ENCODE measurements around the gene ROR1. TPM values are rescaled to one million over a fixed set of nuclear protein-coding genes. Genes with fewer than 3 reads are reported as not detected.

Gene ROR1
- total RNA-seq, 1 donor from 2014 or later = 0.26 TPM

DNA sequence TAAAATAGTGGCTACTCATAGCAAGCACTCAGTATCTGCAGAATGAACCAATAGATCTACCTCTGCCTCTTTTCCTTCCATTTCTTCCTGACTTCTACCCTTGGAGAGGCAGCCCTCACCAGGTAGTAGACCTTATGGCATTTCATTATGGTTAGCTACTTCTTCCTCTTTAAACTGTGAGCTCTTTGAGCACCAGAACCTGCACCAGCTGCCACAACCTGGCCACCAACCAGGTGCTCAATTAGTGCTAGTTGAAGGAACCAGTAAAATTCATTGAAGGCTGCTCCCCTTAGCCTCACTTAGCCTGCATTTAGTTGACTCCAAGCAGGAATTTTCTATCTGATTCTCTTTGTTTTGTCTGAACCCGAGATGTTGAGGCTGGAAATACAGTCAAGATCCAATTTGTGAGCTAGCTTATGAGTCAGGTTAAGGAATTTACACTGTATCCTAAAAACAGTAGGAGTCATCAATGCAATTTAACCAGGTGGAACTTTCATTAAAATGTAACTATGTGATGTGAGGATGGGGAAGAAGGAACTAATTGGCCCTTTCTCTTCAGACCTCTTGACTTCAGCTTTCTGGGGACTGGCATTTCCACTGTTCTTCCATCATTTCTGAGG lies 348.1 kb downstream of the ROR1 start:
- peak; percentile 41 for DNase-seq (ENCODE audit: low read depth)
- no peak for FAIRE-seq
- H3K36me3 ChIP-seq (ENCODE audit: control insufficient read depth, insufficient read depth, low read length) = no peaks in the 10 kb centered on the region
- TF ChIP-seq CTCF (IDR thresholded peaks at IDR 0.05; ENCODE audit: insufficient read depth, low read length, severe bottlenecking) = no peak
- H3K4me3 ChIP-seq (ENCODE audit: low read depth, low read length) = no peak overlapping the region
- no peaks in the 10 kb centered on the region for H3K27me3 ChIP-seq (ENCODE audit: control insufficient read depth, insufficient read depth, low read length)

- DNase-seq (ENCODE audit: low read depth) = no peak
- no peaks in the 10 kb centered on the region for H3K36me3 ChIP-seq (ENCODE audit: control insufficient read depth, insufficient read depth, low read length)
- no peak for TF ChIP-seq CTCF (IDR thresholded peaks at IDR 0.05; ENCODE audit: insufficient read depth, low read length, severe bottlenecking)
- no peaks in the 10 kb centered on the region for H3K27me3 ChIP-seq (ENCODE audit: control insufficient read depth, insufficient read depth, low read length)
- no peak for FAIRE-seq
- no peak overlapping the region for H3K4me3 ChIP-seq (ENCODE audit: low read depth, low read length)
Observed at GRCh38 chr1:64122588-64122987, 348.8 kb downstream of the ROR1 start.

- Histone ChIP-seq H3K36me3 (ENCODE audit: control insufficient read depth, insufficient read depth, low read length) (no peaks in the 10 kb centered on the region), H3K4me3 (ENCODE audit: low read depth, low read length) (no peak overlapping the region), H3K27me3 (ENCODE audit: control insufficient read depth, insufficient read depth, low read length) (no peaks in the 10 kb centered on the region)
- TF ChIP-seq CTCF (IDR thresholded peaks at IDR 0.05; ENCODE audit: insufficient read depth, low read length, severe bottlenecking) = no peak
- DNase-seq (ENCODE audit: low read depth) (no peak), FAIRE-seq (no peak)
Observed at GRCh38 chr1:64124704-64125440, 351.1 kb downstream of the ROR1 start.

DNA sequence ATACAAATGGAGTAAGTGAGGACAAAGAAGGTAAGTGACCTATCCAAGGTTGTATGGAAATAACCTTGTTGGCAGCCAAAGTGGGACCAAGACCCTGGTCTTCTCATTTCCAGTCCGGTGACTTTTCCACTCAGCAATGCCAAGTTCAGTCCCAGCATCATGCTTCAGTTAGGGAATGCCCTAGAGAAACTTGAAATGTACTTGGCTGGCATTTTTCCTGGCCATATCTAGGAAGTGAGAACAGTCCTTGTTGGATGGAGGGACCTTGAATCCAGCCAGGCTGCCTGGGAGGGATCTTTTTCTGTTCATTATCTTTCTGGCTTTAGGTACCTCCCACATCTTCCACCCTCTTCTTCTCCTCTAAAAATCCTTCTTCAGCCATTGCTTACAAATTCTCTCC lies 352.8 kb downstream of the ROR1 start:
- DNase-seq (ENCODE audit: low read depth) = no peak
- no peak for FAIRE-seq
- no peaks in the 10 kb centered on the region for H3K27me3 ChIP-seq (ENCODE audit: control insufficient read depth, insufficient read depth, low read length)
- H3K4me3 ChIP-seq (ENCODE audit: low read depth, low read length) = no peak overlapping the region
- no peak for TF ChIP-seq CTCF (IDR thresholded peaks at IDR 0.05; ENCODE audit: insufficient read depth, low read length, severe bottlenecking)
- no peaks in the 10 kb centered on the region for H3K36me3 ChIP-seq (ENCODE audit: control insufficient read depth, insufficient read depth, low read length)

GRCh38 chr1:64127297-64127696 lies 353.5 kb downstream of the ROR1 start:
- FAIRE-seq (no peak), DNase-seq (ENCODE audit: low read depth) (no peak)
- no peak overlapping the region for H3K4me3 ChIP-seq (ENCODE audit: low read depth, low read length)
- TF ChIP-seq CTCF (IDR thresholded peaks at IDR 0.05; ENCODE audit: insufficient read depth, low read length, severe bottlenecking) = no peak
- H3K27me3 ChIP-seq (ENCODE audit: control insufficient read depth, insufficient read depth, low read length) = no peaks in the 10 kb centered on the region
- H3K36me3 ChIP-seq (ENCODE audit: control insufficient read depth, insufficient read depth, low read length) = no peaks in the 10 kb centered on the region
